Measurements from ENCODE around the gene ARL4D. TPM values are rescaled to one million over a fixed set of nuclear protein-coding genes. Genes with fewer than 3 reads are reported as not detected.
"Not testable (repeated sequence)": the region's sequence is repeated elsewhere in the genome, so short reads cannot be mapped to it uniquely, and the experiment has no call there.

ARL4D gene
- total RNA-seq, 1 experiment from 2014 or later, result 11.5 TPM

GRCh38 chr17:43373356-43373755 lies 25.4 kb upstream of the ARL4D start:
- intact Hi-C loops (cut with micrococcal nuclease), result no loop called here
- Histone ChIP-seq H3K9ac (ENCODE audit: low read length) (no peak overlapping the region), H3K4me1 (ENCODE audit: control insufficient read depth in 1 of 2, insufficient read depth in 2 of 2, low read length in 2 of 2) (peaks cover 9 to 20% of the 10 kb centered on the region in 2 experiments), H3K79me2 (ENCODE audit: insufficient read depth, low read length) (no peaks in the 10 kb centered on the region), H3K36me3 (ENCODE audit: control insufficient read depth in 1 of 2, insufficient read depth in 2 of 2, low read length in 2 of 2) (no peaks in the 10 kb centered on the region), H4K20me1 (ENCODE audit: insufficient read depth) (no peaks in the 10 kb centered on the region), H3K9me3 (ENCODE audit: control insufficient read depth in 1 of 2, insufficient read depth in 1 of 2, low read depth in 1 of 2, low read length in 2 of 2) (no peaks in the 10 kb centered on the region), H2AFZ (ENCODE audit: low read depth, low read length, poor library complexity, severe bottlenecking) (no peak overlapping the region), H3K4me2 (ENCODE audit: low read length) (no peak overlapping the region), H3K9me2 (ENCODE audit: insufficient read depth) (no peaks in the 10 kb centered on the region), H3K4me3 (replicated peaks in 1 of 2; ENCODE audit: low read depth in 1 of 2, low read length in 2 of 2) (no peak overlapping the region), H3K27me3 (ENCODE audit: insufficient read depth, low read length) (no peaks in the 10 kb centered on the region), H3K27ac (ENCODE audit: low read depth, low read length) (no peak overlapping the region)
- RAD21 ChIA-PET (ENCODE audit: low non-redundant PET in 1 of 2, low total read pairs in 2 of 2, uncharacterized antibody in 2 of 2, unreplicated experiment in 2 of 2), result no interaction called here
- BruUV-seq (replicated peaks), result no TSS peak
- CTCF ChIA-PET, result no interaction called here
- POLR2A ChIA-PET, result no interaction called here
- TF ChIP-seq JUND (IDR thresholded peaks at IDR 0.05) (no peak), ATF3 (IDR thresholded peaks at IDR 0.05) (no peak), POLR2A (IDR thresholded peaks at IDR 0.05; ENCODE audit: borderline replicate concordance, extremely low read depth, insufficient read depth, insufficient read length) (no peak), ZFX (IDR thresholded peaks at IDR 0.05) (no peak), CTCF (IDR thresholded peaks at IDR 0.05 in 2 of 3, conservative IDR thresholded peaks at IDR 0.05 in 1 of 3; ENCODE audit: borderline replicate concordance in 1 of 3, insufficient read depth in 1 of 3, low read depth in 2 of 3, low read length in 2 of 3) (no peak), YY1 (IDR thresholded peaks at IDR 0.05; ENCODE audit: extremely low read depth, insufficient replicate concordance, low read depth, low read length) (no peak)
- no peak for ATAC-seq
- DNase-seq (ENCODE audit: low read depth, low spot score), result no peak

- H4K20me1 ChIP-seq (ENCODE audit: insufficient read depth); H3K27me3 ChIP-seq (ENCODE audit: insufficient read depth, low read length); intact Hi-C loops (cut with micrococcal nuclease); CTCF ChIA-PET; BruUV-seq (replicated peaks); H3K36me3 ChIP-seq (ENCODE audit: control insufficient read depth in 1 of 2, insufficient read depth in 2 of 2, low read length in 2 of 2); H3K9ac ChIP-seq (ENCODE audit: low read length); H3K4me3 ChIP-seq (replicated peaks in 1 of 2; ENCODE audit: low read depth in 1 of 2, low read length in 2 of 2); RAD21 ChIA-PET (ENCODE audit: low non-redundant PET in 1 of 2, low total read pairs in 2 of 2, uncharacterized antibody in 2 of 2, unreplicated experiment in 2 of 2); H3K27ac ChIP-seq (ENCODE audit: low read depth, low read length); DNase-seq (ENCODE audit: low read depth, low spot score); H3K4me2 ChIP-seq (ENCODE audit: low read length); H3K9me2 ChIP-seq (ENCODE audit: insufficient read depth); H2AFZ ChIP-seq (ENCODE audit: low read depth, low read length, poor library complexity, severe bottlenecking); H3K4me1 ChIP-seq (ENCODE audit: control insufficient read depth in 1 of 2, insufficient read depth in 2 of 2, low read length in 2 of 2); ATAC-seq; H3K79me2 ChIP-seq (ENCODE audit: insufficient read depth, low read length): not testable (repeated sequence)
- peaks cover 0 to 11% of the 10 kb centered on the region in 2 experiments; a peak in 1 of 4 replicates for H3K9me3 ChIP-seq (ENCODE audit: control insufficient read depth in 1 of 2, insufficient read depth in 1 of 2, low read depth in 1 of 2, low read length in 2 of 2)
- POLR2A ChIA-PET, result interaction anchor here (1.6 to 1.9 kb wide), 2 partner anchors 8 to 12 kb away, joined by 7 to 9 read pairs; no protein-coding TSS in a partner anchor
Measured at GRCh38 chr17:43375915-43376314, 22.9 kb upstream of the ARL4D start.

All from HCT116 (cell line).